Measurements from ENCODE around the gene YY2. TPM values are rescaled to one million over a fixed set of nuclear protein-coding genes. Genes with fewer than 3 reads are reported as not detected.
"Not testable (repeated sequence)": the region's sequence is repeated elsewhere in the genome, so short reads cannot be mapped to it uniquely, and the experiment has no call there.

YY2 gene
- total and polyA plus RNA-seq, 12 donors: 0.41 to 1.4 (median 0.72) TPM

GRCh38 chrX:21813612-21814368 is 42.0 kb upstream of the YY2 start:
- H3K27me3 ChIP-seq: no peaks in the 10 kb centered on the region
- no peak for DNase-seq
- no peaks in the 10 kb centered on the region for H3K36me3 ChIP-seq
- H3K9me3 ChIP-seq: peaks cover 0 to 8% (median 0%) of the 10 kb centered on the region in 11 donors
- no peaks in the 10 kb centered on the region for H3K4me1 ChIP-seq
- H3K4me3 ChIP-seq: no peak overlapping the region
- intact Hi-C loops (cut with DNase I): no loop called here
- no peak for TF ChIP-seq CTCF (IDR thresholded peaks at IDR 0.05)
- no peak overlapping the region for H3K27ac ChIP-seq
- no peak for ATAC-seq

DNA sequence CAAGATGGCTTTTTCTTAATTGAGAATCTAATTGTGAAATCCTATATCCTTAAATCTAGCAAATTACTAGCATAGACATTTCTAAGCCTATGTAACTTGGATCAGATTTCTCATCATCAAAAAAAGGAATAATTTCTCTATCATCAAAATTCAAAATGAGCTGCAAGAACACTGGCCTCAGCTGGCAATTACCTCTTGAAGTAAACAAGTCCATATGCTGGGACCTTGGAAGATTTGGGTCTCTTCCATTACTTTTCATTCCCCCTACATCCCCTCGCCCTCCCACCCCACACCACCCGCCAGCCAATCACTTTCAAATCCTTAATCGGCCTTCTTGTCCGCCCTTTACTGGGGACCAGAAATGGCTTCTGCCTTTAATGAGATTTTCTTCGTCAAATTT is 39.7 kb upstream of the YY2 start:
- DNase-seq: no peak
- TF ChIP-seq CTCF (IDR thresholded peaks at IDR 0.05): no peak
- ATAC-seq: no peak
- Histone ChIP-seq H3K27ac (no peak overlapping the region), H3K9me3 (peaks cover 0 to 8% (median 0%) of the 10 kb centered on the region in 11 donors), H3K4me1 (no peaks in the 10 kb centered on the region), H3K27me3 (no peaks in the 10 kb centered on the region), H3K36me3 (no peaks in the 10 kb centered on the region), H3K4me3 (no peak overlapping the region)
- WGBS, 2 donors: 91% methylated on average over 5 of the region's 5 CpGs
- intact Hi-C loops (cut with DNase I): no loop called here

DNA sequence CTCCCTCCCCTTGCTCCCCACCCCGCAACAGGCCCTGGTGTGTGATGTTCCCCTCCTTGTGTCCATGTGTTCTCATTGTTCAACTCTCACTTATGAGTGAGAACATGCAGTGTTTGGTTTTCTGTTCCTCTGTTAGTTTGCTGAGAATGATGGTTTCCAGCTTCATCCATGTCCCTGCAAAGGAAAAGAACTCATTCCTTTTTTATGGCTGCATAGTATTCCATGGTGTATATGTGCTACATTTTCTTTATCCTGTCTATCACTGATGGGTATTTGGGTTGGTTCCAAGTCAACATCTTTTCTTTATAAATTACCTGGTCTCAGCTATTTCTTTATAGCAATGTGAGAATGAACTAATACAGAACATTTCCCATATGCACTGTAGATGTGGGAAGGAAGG is 35.6 kb upstream of the YY2 start:
- WGBS, 2 donors: 96 to 100% methylated on average over 1 of the region's 1 CpG
- H3K27me3 ChIP-seq; intact Hi-C loops (cut with DNase I); H3K9me3 ChIP-seq; ATAC-seq; H3K4me1 ChIP-seq; H3K4me3 ChIP-seq; H3K36me3 ChIP-seq; H3K27ac ChIP-seq; DNase-seq: not testable (repeated sequence)

DNA sequence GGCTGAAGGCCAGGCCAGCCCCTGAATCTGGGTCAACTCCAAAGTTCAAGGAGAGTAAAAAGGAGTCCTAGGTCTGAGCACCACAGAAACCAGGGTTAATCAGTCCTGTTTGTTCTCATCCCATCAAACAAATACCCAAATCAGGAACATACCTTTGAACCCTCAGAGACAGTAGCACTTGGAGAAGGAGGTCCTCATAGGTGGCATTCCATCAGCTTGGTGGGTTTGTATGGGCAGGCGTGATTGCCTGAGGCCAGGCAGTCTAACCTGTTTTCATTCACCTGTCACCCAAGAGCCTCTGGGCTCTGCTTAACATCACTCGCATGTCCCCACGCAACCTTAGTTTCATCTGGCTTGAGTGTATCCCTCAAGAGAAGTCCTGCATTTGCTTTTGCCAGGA is 33.9 kb upstream of the YY2 start:
- H3K36me3 ChIP-seq: no peaks in the 10 kb centered on the region
- ATAC-seq: peak in 1 of 8 donors; percentile 65
- H3K27ac ChIP-seq: no peak overlapping the region
- H3K27me3 ChIP-seq: no peaks in the 10 kb centered on the region
- 55 to 75% methylated on average over 3 of the region's 3 CpGs for WGBS, 2 donors
- no peaks in the 10 kb centered on the region for H3K9me3 ChIP-seq
- no peak for TF ChIP-seq CTCF (IDR thresholded peaks at IDR 0.05)
- no peak for DNase-seq
- intact Hi-C loops (cut with DNase I): no loop called here
- no peak overlapping the region for H3K4me3 ChIP-seq
- no peaks in the 10 kb centered on the region for H3K4me1 ChIP-seq

DNA sequence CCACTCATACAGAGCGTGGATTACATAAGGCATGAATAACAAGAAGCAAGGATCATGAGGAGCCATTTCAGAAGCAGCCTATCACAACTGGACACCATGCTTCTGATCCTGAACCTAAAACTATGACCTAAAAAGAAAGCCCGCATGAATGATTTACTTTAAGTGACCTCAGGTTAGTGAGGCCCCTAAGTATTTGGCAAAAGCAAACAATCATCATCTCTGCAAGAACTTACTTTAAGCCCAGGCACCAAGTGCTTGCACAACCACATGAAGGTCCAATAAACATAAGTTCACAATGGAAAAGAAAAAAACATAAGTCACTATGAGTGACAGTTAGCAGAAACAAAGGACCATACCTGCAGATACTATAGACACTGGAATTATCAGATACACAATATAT is 24.3 kb upstream of the YY2 start:
- WGBS, 2 donors: 82 to 93% methylated on average over 2 of the region's 2 CpGs
- no peaks in the 10 kb centered on the region for H3K4me1 ChIP-seq
- DNase-seq (no peak), ATAC-seq (no peak)
- no peak overlapping the region for H3K27ac ChIP-seq
- peaks cover 0 to 14% (median 0%) of the 10 kb centered on the region in 7 donors for H3K27me3 ChIP-seq
- H3K36me3 ChIP-seq: no peaks in the 10 kb centered on the region
- no peak overlapping the region for H3K4me3 ChIP-seq
- intact Hi-C loops (cut with DNase I): loop anchor here in 2 of 10 donors (10.0 kb wide), 2 partner anchors 77 to 143 kb away; partner anchors contain the start of gene SMPX (in 2 of the 2)
- no peak for TF ChIP-seq CTCF (IDR thresholded peaks at IDR 0.05)
- no peaks in the 10 kb centered on the region for H3K9me3 ChIP-seq

Data from heart right ventricle (tissue), 16 donors.